Stomach smooth muscle (tissue), 2 donors: Measurements from ENCODE around the gene CDH4.
"Not testable (repeated sequence)": the region's sequence is repeated elsewhere in the genome, so short reads cannot be mapped to it uniquely, and the experiment has no call there.

Source experiments
- H3K27ac ChIP-seq: one replicate; pipeline ENCODE4 v1.7.0; 2013; ENCODE audit warnings: mild to moderate bottlenecking, low read length, inconsistent platforms
- H3K27me3 ChIP-seq, 2 donors: one replicate each; pipeline ENCODE4 v1.7.0; 2013; ENCODE audit warnings: low read length in 2 of 2; ENCODE audit not compliant: insufficient read depth in 2 of 2, control insufficient read depth in 1 of 2
- H3K36me3 ChIP-seq, 2 donors: one replicate each; pipeline ENCODE4 v1.7.0; 2013; ENCODE audit warnings: low read length in 2 of 2; ENCODE audit not compliant: control insufficient read depth in 2 of 2, insufficient read depth in 2 of 2
- H3K4me1 ChIP-seq: one replicate; pipeline ENCODE4 v1.7.0; 2013; ENCODE audit warnings: low read length; ENCODE audit not compliant: control insufficient read depth, insufficient read depth
- H3K4me3 ChIP-seq, 2 donors: one replicate each; pipeline ENCODE4 v1.7.0; 2013; ENCODE audit warnings: low read length in 2 of 2
- H3K9ac ChIP-seq, 2 donors: one replicate each; pipeline ENCODE4 v1.7.0; 2013; ENCODE audit warnings: low read length in 2 of 2, mild to moderate bottlenecking in 1 of 2
- H3K9me3 ChIP-seq, 2 donors: one replicate each; pipeline ENCODE4 v1.7.0; 2013; ENCODE audit warnings: low read length in 2 of 2; ENCODE audit not compliant: control insufficient read depth in 2 of 2
- donor health status: healthy.
- donor health status: Pancreatic carcinoma.

Gene CDH4

DNA sequence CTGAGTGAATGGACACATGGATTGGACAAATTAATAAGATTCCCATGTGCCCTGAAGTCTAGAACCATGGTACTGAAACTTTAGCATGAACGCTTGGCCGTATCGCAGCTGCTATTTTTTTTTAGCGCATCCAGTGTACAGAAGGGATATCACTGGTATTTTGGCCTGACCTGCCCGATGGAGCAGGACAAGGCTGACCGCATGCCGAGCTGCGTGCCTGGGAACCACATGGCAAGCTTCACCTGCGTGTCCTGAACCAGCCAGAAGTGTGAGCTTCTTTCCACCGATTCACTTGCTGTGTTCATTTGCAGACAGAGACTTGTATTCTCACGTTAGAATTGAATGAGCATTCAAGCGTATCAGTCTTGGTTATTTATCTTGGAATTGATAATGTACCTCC lies 145.7 kb downstream of the CDH4 start:
- Histone ChIP-seq H3K4me1 (no peaks in the 10 kb centered on the region), H3K36me3 (no peaks in the 10 kb centered on the region), H3K27ac (no peak overlapping the region), H3K27me3 (no peaks in the 10 kb centered on the region), H3K9me3 (peaks cover 5 to 7% of the 10 kb centered on the region in 2 donors), H3K9ac (no peak overlapping the region), H3K4me3 (no peak overlapping the region)

DNA sequence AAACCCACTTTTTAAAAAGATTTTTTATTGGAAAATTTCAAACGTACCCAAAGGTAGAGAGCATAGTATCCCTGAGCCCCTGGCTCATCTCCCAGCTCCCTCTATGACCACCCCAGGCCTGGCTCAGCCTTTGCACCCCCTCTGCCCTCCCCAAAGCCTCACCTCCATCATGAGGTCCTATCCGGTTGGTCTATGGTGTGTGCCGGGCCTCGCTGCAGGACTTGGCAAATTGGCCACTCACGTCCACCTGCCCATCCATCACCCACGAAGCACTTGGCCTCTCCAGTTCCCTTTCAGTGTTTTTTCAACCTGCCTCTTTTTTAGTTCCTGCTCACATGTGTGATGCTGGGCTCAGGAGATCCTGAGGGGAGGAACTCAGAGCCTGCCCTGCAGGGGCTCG lies 147.4 kb downstream of the CDH4 start:
- Histone ChIP-seq H3K27me3 (no peaks in the 10 kb centered on the region), H3K9me3 (peaks cover 5 to 7% of the 10 kb centered on the region in 2 donors), H3K9ac (no peak overlapping the region), H3K27ac (no peak overlapping the region), H3K4me3 (no peak overlapping the region), H3K36me3 (no peaks in the 10 kb centered on the region), H3K4me1 (no peaks in the 10 kb centered on the region)

DNA sequence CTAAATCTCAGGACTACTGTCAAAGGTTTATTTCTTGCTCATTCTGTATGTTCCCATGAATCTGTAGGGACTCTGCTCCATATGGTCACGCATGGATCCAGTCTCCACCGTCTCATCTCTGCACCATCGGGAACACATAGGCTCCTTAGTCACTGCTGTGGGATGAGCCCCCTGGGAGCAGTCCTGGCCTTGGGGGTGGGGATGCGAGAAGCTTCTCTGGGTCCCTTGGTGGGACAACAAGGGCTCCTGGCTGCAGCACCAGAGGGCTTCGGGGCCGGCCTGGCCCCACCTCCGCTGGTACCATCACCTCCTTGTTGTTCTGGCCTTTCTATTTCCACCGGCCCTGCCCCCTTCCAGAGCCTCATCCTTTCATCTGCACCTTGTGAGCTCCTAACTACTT lies 148.4 kb downstream of the CDH4 start:
- peaks cover 5 to 7% of the 10 kb centered on the region in 2 donors for H3K9me3 ChIP-seq
- H3K27me3 ChIP-seq = no peaks in the 10 kb centered on the region
- H3K27ac ChIP-seq = no peak overlapping the region
- H3K4me1 ChIP-seq = no peaks in the 10 kb centered on the region
- no peak overlapping the region for H3K9ac ChIP-seq
- no peak overlapping the region for H3K4me3 ChIP-seq
- H3K36me3 ChIP-seq = no peaks in the 10 kb centered on the region

DNA sequence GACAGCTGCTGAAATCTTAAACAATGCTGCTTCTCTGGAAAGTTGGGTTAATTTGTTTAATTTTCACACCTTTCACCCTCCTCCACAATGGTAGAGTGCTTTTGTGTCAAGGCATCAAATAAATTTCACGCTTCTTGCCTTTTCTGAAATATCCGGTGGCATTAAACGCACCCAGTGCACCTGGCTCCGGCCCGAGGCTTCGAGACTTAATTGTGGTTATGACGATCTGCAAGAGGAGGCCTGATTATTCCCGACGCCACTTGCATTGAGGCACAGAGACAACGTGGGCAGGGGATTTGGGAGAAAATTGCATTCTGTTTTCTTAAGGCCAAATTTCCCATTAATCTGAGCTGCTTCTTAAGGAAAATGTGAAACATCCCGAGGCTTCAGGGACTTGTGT lies 152.2 kb downstream of the CDH4 start:
- Histone ChIP-seq H3K4me3 (no peak overlapping the region), H3K27ac (no peak overlapping the region), H3K36me3 (no peaks in the 10 kb centered on the region), H3K4me1 (no peaks in the 10 kb centered on the region), H3K27me3 (no peaks in the 10 kb centered on the region), H3K9ac (no peak overlapping the region), H3K9me3 (peaks cover 5 to 7% of the 10 kb centered on the region in 2 donors)

DNA sequence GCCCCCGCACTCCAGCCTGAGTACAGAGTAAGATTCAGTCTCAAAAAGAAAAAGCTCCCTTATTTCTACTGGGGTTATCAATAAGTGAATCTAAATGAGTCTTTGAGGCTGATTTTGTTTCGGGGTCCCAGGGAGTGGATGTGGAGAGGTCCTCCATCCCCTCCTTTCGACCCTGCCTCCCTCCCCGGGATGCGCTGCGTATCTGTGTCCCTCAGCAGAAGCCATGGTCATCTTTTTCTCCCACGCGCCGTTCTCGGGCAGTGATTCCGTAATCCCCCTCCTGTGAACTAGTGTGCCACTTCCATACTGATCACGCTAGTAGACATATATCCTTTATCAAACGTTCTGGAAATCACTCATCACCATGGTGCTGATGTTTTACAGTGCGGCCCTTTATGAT lies 152.9 kb downstream of the CDH4 start:
- no peaks in the 10 kb centered on the region for H3K4me1 ChIP-seq
- no peak overlapping the region for H3K27ac ChIP-seq
- H3K9me3 ChIP-seq = peaks cover 6 to 7% of the 10 kb centered on the region in 2 donors
- no peak overlapping the region for H3K9ac ChIP-seq
- no peaks in the 10 kb centered on the region for H3K27me3 ChIP-seq
- no peaks in the 10 kb centered on the region for H3K36me3 ChIP-seq
- H3K4me3 ChIP-seq = no peak overlapping the region

DNA sequence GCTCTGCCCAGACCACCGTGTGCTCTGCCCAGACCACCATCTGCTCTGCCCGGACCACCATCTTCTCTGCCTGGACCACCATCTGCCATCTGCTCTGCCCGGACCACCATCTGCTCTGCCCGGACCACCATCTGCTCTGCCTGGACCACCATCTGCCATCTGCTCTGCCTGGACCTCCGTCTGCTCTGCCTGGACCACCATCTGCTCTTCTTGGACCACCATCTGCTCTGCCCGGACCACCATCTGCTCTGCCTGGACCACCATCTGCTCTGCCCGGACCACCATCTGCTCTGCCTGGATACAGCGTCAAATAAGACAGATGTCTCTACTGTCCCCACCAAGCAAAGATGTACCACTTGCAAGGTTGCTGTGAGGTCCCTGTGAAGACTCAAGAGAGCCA lies 154.7 kb downstream of the CDH4 start:
- not testable (repeated sequence) for H3K27me3 ChIP-seq, H3K4me1 ChIP-seq, H3K9me3 ChIP-seq, H3K9ac ChIP-seq, H3K4me3 ChIP-seq, H3K27ac ChIP-seq, H3K36me3 ChIP-seq

DNA sequence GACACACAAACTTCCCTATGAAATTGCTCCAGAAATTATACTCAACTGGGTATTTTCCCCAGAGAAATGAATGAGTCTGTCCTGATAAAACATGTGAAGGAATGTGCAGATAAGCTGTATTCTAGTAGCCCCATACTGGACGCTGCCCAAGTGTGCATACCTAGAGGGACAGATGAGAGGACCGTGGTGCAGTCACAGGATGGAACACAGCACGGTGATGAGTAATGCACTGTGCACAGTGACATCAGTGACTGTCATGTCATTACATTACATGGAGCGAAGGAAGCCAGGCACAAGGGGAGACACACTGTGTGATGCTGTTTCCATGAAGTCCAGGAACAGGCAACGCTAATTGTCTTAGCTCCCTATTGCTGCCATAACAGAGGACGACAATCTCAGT lies 155.5 kb downstream of the CDH4 start:
- peaks cover 3 to 5% of the 10 kb centered on the region in 2 donors for H3K9me3 ChIP-seq

DNA sequence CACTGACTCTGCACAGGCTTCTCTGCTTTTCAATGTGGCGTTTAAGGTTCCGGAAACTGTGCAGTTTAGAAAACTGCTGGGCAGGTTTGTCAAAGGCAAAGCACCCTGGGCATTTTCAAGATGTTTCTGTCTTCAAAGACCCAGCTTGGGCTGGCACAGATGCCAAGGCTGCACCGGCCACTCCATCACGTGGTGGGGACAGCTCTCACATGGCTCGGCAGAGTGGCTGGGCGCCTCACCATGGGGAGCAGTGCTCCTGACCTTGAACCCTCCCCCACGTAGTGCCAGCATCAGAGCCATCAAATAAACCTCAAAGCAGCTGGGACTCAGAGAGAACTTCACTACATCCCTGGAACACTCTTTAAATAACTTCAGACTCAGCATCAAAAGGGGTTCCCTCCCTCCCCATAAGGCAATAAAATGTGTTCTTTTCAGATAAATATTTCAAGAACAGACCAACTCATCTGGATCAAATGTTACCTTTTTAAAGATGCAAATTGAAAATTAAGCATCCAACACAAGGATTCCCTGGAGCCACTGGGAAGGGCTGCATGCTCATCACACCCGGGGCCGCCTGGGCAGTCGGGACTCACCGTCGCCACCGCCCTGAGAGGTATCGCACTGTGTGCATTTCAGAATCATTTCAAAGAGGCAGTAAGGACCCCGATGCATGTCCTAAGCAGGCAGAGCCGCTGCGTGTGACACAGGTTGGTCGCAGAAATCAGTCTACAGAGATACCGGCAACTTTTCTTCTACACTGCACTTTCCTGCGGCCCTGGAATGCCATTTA lies 157.1 kb downstream of the CDH4 start:
- Histone ChIP-seq H3K27ac (no peak overlapping the region), H3K27me3 (peaks cover 0 to 4% of the 10 kb centered on the region in 2 donors), H3K9ac (no peak overlapping the region), H3K36me3 (no peaks in the 10 kb centered on the region), H3K9me3 (peaks cover 3 to 12% of the 10 kb centered on the region in 2 donors), H3K4me3 (no peak overlapping the region), H3K4me1 (no peaks in the 10 kb centered on the region)

More for the DNA sequence above, 155.5 kb downstream of the CDH4 start:
- no peak overlapping the region for H3K27ac ChIP-seq
- no peak overlapping the region for H3K4me3 ChIP-seq
- H3K36me3 ChIP-seq = no peaks in the 10 kb centered on the region
- H3K4me1 ChIP-seq = no peaks in the 10 kb centered on the region
- no peaks in the 10 kb centered on the region for H3K27me3 ChIP-seq
- H3K9ac ChIP-seq = no peak overlapping the region

DNA sequence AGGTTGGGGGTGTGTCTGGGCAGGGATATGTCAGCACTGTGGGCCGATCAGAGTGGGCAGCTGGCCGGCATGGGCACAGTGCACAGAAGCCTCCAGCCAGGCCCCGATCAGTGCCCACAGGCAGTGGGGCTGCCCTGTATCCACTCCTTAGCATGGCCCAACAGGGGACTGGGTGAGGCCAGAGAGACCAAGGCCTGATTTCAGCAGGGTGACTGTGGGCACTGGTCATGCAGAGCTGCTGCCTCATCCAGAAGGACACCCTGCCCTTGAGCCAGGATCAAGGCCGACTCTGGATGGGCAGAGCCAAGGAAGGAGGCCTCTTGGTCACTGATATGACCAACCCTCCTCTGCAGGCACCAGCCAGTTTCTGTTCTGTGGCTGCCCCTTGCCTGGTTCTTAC lies 159.7 kb downstream of the CDH4 start:
- no peak overlapping the region for H3K9ac ChIP-seq
- H3K27me3 ChIP-seq = peaks cover 0 to 4% of the 10 kb centered on the region in 2 donors
- no peak overlapping the region for H3K27ac ChIP-seq
- H3K36me3 ChIP-seq = no peaks in the 10 kb centered on the region
- no peak overlapping the region for H3K4me3 ChIP-seq
- peaks cover 3 to 15% of the 10 kb centered on the region in 2 donors for H3K9me3 ChIP-seq
- H3K4me1 ChIP-seq = no peaks in the 10 kb centered on the region

DNA sequence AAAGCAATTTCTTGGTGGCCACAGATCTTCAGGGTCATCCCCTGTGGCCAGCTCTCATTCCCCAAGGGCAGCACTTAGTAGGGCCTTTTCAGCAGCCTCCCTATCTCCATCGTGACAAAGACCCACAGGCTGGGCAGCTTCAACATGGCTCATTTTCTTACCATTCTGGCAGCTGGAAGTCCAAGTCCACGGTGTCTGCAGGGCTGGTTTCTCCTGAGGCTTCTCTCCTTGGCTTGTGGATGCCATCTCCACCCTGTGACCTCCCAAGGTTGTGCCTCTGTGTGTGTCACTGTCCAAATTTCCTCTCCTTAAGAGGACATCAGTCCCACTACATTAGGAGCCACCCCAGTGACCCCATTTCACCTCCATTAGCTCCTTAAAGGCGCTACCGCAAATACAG lies 161.7 kb downstream of the CDH4 start:
- Histone ChIP-seq H3K9ac (no peak overlapping the region), H3K36me3 (no peaks in the 10 kb centered on the region), H3K27ac (no peak overlapping the region), H3K9me3 (peaks cover 3 to 15% of the 10 kb centered on the region in 2 donors), H3K4me1 (no peaks in the 10 kb centered on the region), H3K27me3 (peaks cover 0 to 4% of the 10 kb centered on the region in 2 donors), H3K4me3 (no peak overlapping the region)

DNA sequence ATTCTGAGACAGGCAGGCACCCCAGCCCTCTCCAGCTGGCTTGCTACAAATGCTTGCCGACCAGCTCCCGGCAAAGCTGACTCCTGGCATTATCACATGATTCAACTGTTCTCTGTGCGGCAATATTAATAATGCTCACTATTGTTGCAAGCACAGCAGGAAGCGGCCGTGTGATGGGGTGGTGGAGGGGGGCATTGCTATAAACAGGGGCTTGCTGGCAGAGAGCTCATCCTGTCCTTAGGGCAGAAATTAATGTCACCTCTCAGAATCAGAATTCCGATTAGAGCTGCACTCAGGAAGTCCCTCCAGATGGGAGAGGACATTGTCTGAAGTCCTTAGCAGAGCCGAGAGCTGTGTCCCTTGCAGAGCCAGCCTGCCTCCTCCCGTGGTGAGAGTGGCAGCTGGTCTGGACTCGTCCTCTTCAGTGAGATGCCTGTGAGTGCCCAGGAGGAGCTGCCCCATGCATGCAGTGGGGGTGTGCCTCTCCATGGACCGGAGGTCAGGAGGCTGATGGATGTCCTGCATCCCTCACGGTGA lies 162.5 kb downstream of the CDH4 start:
- H3K9ac ChIP-seq = no peak overlapping the region
- no peak overlapping the region for H3K27ac ChIP-seq
- peaks cover 3 to 15% of the 10 kb centered on the region in 2 donors for H3K9me3 ChIP-seq

More for the DNA sequence above, 162.5 kb downstream of the CDH4 start:
- H3K4me1 ChIP-seq = no peaks in the 10 kb centered on the region
- no peak overlapping the region for H3K4me3 ChIP-seq
- peaks cover 0 to 4% of the 10 kb centered on the region in 2 donors for H3K27me3 ChIP-seq
- H3K36me3 ChIP-seq = no peaks in the 10 kb centered on the region
